ENCODE measurements around the gene MANSC4. TPM values are rescaled to one million over a fixed set of nuclear protein-coding genes. Genes with fewer than 3 reads are reported as not detected.

Gene MANSC4
- total and polyA plus RNA-seq, 2 of the 13 experiments (the other 11 are each of a cell fraction or from before 2014, with no cell fraction given) = not detected

GRCh38 chr12:27796128-27796527, 16.1 kb upstream of the MANSC4 start:
- 91% methylated on average over 7 of the region's 7 CpGs for WGBS (ENCODE audit: low lambda C conversion rate)
- no peak for DNase-seq (ENCODE audit: low spot score)
- Histone ChIP-seq H3K79me2 (ENCODE audit: insufficient read depth, low read length) (no peaks in the 10 kb centered on the region), H3K9me3 (ENCODE audit: low read length) (no peaks in the 10 kb centered on the region), H3K4me1 (ENCODE audit: insufficient read depth, low read length) (no peaks in the 10 kb centered on the region), H3K9ac (ENCODE audit: insufficient read depth, low read depth, low read length) (no peak overlapping the region), H3K4me2 (ENCODE audit: low read depth, low read length) (no peak overlapping the region), H3K27me3 (ENCODE audit: control insufficient read depth in 1 of 2, insufficient read depth in 2 of 2, low read length in 2 of 2) (no peaks in the 10 kb centered on the region), H3K36me3 (replicated peaks in 1 of 2; ENCODE audit: control insufficient read depth in 1 of 2, insufficient read depth in 2 of 2, low read length in 2 of 2) (peaks cover 8 to 58% of the 10 kb centered on the region in 2 experiments; a peak in 4 of 5 replicates), H4K20me1 (ENCODE audit: insufficient read depth, low read length) (no peaks in the 10 kb centered on the region), H2AFZ (ENCODE audit: low read length) (no peak overlapping the region), H3K4me3 (replicated peaks in 1 of 3; ENCODE audit: insufficient read depth in 1 of 3, low read depth in 2 of 3, low read length in 3 of 3) (no peak overlapping the region), H3K27ac (ENCODE audit: extremely low read length, insufficient read depth, low read length) (no peak overlapping the region)
- TF ChIP-seq RBM22 (optimal IDR thresholded peaks at IDR 0.05; ENCODE audit: low read length) (no peak), ATF3 (CRISPR knock-in tag; IDR thresholded peaks at IDR 0.05) (no peak), SALL2 (CRISPR knock-in tag; IDR thresholded peaks at IDR 0.05) (no peak), U2AF2 (IDR thresholded peaks at IDR 0.05; ENCODE audit: low read depth, low read length) (no peak), BCL3 (CRISPR knock-in tag; IDR thresholded peaks at IDR 0.05) (no peak), ZNF329 (CRISPR knock-in tag; IDR thresholded peaks at IDR 0.05; ENCODE audit: low read depth) (no peak), PRDM4 (CRISPR knock-in tag; IDR thresholded peaks at IDR 0.05; ENCODE audit: borderline replicate concordance) (no peak), E2F5 (CRISPR knock-in tag; conservative IDR thresholded peaks at IDR 0.05) (no peak), ZSCAN9 (CRISPR knock-in tag; IDR thresholded peaks at IDR 0.05; ENCODE audit: borderline replicate concordance) (no peak), SYNCRIP (IDR thresholded peaks at IDR 0.05; ENCODE audit: insufficient read depth, low read depth, low read length) (no peak), ZFP41 (CRISPR knock-in tag; IDR thresholded peaks at IDR 0.05; ENCODE audit: borderline replicate concordance) (no peak), DR1 (CRISPR knock-in tag; IDR thresholded peaks at IDR 0.05) (no peak), PCBP1 (IDR thresholded peaks at IDR 0.05; ENCODE audit: borderline replicate concordance, low read depth, low read length) (no peak), ZNF121 (CRISPR knock-in tag; IDR thresholded peaks at IDR 0.05) (no peak)
- in situ Hi-C loops (cut with HindIII; ENCODE audit: extremely low pct_ligation_motif_present, low pct_unique_long_range_greater_than_20kb) (no loop called here), intact Hi-C loops (cut with micrococcal nuclease; ENCODE audit: unreplicated experiment) (no loop called here)
- ChIA-PET POLR2A (no interaction called here), CTCF (ENCODE audit: low intra/inter-chr PET ratio, low total read pairs) (no interaction called here)
- no peak for FAIRE-seq
- no TSS peak for BruUV-seq (replicated peaks)
- no peak for ATAC-seq
